HG02943 (cell line): ENCODE data around the gene GPR183.

Experiments
- ATAC-seq: cut with Tn5 transposase; IDR thresholded peaks from one replicate; pipeline ENCODE4 v1.9.1; 2021; ENCODE audit warnings: mild to moderate bottlenecking, low read depth, moderate library complexity; ENCODE audit not compliant: unreplicated experiment

GPR183 gene

GRCh38 chr13:99339736-99340397 is 32.7 kb upstream of the GPR183 start:
- ATAC-seq = no peak

- ATAC-seq = no peak
These were observed 32.1 kb upstream of the GPR183 start for GRCh38 chr13:99339230-99339721.

DNA sequence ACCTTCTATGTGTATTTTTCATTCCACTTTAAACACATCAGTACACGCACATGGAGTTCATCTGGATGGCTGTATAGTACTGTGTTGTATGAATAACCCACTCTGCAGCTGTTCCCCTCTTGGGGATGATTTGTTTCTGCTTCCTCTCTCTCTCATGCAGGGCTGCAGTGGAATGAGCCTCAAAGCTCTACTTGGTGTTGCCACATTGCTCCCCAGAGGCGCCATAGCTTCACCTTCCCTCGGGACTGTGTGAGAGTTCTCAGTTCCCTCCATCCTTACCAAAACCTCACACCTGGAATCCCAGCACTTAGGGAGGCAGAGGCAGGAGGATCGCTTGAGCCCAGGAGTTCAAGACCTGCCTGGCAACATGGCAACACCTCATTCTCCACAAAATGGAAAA is 28.4 kb upstream of the GPR183 start:
- no peak for ATAC-seq

GRCh38 chr13:99335087-99335486 is 27.9 kb upstream of the GPR183 start:
- no peak for ATAC-seq

- ATAC-seq = no peak
These were observed 27.0 kb upstream of the GPR183 start for GRCh38 chr13:99334221-99334620.

GRCh38 chr13:99332456-99332855 is 25.3 kb upstream of the GPR183 start:
- ATAC-seq = peak; percentile 9

GRCh38 chr13:99331881-99332293 is 24.7 kb upstream of the GPR183 start:
- ATAC-seq = peak; percentile 89

GRCh38 chr13:99330942-99331341 is 23.7 kb upstream of the GPR183 start:
- ATAC-seq = no peak

- ATAC-seq = no peak
These were observed 22.3 kb upstream of the GPR183 start for GRCh38 chr13:99329477-99329876.

GRCh38 chr13:99327761-99328160 is 20.6 kb upstream of the GPR183 start:
- ATAC-seq = no peak

- ATAC-seq = no peak
These were observed 19.9 kb upstream of the GPR183 start for GRCh38 chr13:99327126-99327525.

DNA sequence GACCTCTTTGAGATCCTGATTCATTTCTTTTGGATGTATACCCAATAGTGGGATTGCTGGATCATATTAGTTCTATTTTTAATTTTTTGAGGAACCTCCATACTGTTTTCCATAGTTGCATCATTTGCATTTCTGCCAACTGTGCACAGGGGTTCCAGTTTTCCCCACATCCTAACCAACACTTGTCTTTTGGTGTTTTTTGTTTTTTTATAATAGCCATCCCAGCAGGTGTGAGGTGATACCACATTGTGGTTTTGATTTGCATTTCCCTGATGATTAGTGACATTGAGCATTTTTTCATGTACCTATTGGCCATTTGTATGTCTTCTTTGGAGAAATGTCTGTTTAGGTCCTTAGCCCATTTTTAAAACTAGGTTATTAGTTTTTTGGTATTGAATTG is 18.8 kb upstream of the GPR183 start:
- ATAC-seq = no peak

GRCh38 chr13:99323488-99323887 is 16.3 kb upstream of the GPR183 start:
- ATAC-seq = no peak

- ATAC-seq = peak; percentile 55
These were observed 15.3 kb upstream of the GPR183 start for GRCh38 chr13:99322297-99323103.

DNA sequence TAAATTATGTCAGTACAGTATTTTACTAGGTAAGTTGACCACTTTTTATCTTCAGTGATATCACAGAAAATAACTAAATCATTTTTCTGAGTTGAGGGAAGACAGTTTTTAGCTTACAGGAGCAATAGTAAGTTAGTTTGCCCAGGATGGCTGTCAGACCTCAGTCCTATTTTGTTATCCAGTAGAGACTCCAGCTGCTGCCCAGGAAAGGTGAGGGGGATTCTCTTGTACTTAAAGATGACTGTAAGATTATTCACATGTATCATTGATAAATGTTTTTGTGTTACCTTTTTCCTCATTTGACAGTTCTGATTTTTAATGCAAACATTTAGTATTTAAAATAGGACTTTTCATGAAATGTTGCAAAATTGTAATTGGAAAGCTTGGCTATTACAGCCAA is 14.5 kb upstream of the GPR183 start:
- no peak for ATAC-seq

DNA sequence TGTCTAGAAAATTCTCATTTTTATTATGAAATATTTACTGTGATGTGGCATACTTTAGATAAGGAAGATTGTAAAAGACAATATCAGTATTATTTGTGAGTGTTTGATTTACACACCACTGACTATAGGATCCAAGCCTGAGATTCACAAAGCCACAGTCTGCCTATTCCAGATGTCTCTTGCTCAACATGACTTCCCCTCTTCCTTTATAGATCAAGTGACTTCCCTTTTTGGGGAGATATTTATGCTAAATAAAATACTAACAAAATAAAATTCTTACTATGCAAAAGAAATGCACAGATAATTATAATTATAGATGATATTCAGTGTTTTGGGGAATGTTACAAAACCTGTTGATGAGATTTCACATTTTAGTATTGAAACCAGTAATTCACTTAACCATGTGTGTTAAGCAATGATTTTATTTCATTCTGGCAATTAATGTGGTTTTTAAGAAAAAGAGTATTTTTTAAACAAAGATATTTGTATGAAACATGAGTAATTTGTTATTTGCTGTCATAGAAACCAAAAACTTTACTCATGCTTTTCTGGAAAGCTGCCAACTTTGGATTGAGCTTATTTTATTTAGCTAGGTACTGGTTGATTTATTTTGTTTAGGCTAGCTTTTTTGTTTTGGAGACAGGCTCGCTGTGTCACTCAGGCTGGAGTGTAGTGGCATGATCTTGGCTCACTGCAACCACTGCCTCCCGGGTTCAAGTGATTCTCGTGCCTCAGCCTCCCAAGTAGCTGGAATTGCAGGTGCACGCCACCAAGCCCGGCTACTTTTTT is 13.7 kb upstream of the GPR183 start:
- no peak for ATAC-seq

DNA sequence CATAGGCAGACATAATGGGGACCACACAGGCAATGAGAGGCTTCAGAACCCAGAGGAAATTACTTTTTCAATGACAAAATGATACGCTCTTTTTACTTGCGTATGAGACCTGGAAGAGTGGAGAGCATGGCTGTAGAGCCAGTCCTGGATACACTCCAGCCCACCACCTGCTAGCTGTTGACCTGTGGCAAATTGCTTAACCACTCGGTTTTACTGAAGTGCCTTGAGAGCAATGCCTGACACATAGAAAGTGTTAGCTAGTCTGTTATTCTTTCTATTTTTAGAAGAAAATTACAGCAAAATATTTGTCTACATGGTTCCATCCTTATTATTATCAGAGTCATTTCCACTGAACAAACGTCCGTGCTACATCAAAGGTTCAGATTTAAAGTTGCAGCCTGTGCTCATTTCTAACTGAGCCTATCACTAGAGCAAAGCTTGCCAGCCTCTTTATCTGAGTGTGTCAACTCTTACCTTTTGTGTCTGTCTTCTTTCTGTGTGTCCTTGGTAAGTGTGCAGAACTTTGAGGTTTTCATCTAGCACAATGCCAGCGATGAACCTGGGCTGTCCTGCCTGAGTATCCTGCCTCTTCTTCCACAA is 9.6 kb upstream of the GPR183 start:
- ATAC-seq = no peak

- ATAC-seq = no peak
These were observed 9.0 kb upstream of the GPR183 start for GRCh38 chr13:99316224-99316623.

GRCh38 chr13:99315186-99315585 is 8.0 kb upstream of the GPR183 start:
- no peak for ATAC-seq

DNA sequence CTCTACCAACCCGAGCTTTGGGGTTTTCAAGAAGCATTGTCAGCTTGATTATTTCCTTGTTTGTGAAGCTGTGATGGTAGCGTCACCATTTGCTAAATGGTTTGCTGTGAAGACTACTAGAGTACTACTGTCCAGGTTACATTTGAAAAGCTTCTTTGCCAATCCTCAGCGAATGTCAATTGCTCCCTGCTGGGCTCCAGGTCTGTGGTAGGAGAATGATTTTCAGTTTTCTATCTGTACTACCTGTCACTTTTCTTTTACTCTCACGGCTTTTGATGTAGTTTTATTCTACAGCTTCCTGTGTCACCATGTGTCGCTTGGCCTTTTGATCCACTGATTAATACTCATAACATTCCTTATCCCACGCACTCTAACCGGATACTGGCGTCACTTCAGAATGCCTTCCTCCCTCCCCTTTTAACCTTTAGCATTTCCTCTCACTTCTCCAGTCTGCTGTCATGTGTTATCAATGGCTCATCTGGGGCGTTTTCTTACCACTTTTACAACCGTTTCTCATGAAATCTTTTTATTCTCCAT is 7.5 kb upstream of the GPR183 start:
- no peak for ATAC-seq
